ENCODE results near the gene ADAMTS9. TPM values are rescaled to one million over a fixed set of nuclear protein-coding genes. Genes with fewer than 3 reads are reported as not detected.

Gene ADAMTS9
- total and polyA plus RNA-seq, 11 donors: 11.3 to 74.4 (median 18.8) TPM

- H3K27ac ChIP-seq: no peak overlapping the region
- H3K4me3 ChIP-seq: no peak overlapping the region
- no peaks in the 10 kb centered on the region for H3K27me3 ChIP-seq
- 86 to 89% (median 87%) methylated on average over 3 of the region's 3 CpGs for WGBS, 4 donors
- intact Hi-C loops (cut with DNase I): no loop called here
- ATAC-seq (no peak), DNase-seq (no peak)
- peaks cover 0 to 5% (median 0%) of the 10 kb centered on the region in 12 donors for H3K9me3 ChIP-seq
- peaks cover 0 to 4% (median 0%) of the 10 kb centered on the region in 9 donors for H3K36me3 ChIP-seq
- no peaks in the 10 kb centered on the region for H3K4me1 ChIP-seq
- no peak for TF ChIP-seq CTCF (IDR thresholded peaks at IDR 0.05)
- TF ChIP-seq POLR2A (IDR thresholded peaks at IDR 0.05): no peak
These were observed 20.7 kb upstream of the ADAMTS9 start for GRCh38 chr3:64708456-64708855.

DNA sequence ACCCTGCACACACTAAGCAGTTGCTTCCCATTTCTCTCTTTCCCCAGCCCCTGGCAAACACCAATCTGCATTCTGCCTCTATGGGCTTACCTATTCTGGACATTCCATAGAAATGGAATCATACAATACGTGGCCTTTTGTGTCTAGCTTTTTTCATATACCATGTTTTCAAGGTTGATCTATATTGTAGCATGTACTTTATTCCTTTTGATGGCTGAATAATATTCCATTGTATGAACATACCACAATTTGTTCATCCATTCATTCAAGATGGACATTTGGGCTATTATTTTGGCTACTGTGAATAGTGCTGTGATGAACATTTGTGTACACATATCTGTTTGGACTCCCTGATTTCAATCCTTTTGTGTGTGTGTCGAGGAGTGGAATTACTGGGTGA, 18.1 kb upstream of the ADAMTS9 start:
- intact Hi-C loops (cut with DNase I): no loop called here
- no peaks in the 10 kb centered on the region for H3K27me3 ChIP-seq
- no peak for ATAC-seq
- TF ChIP-seq POLR2A (IDR thresholded peaks at IDR 0.05) (no peak), CTCF (IDR thresholded peaks at IDR 0.05) (no peak)
- peaks cover 0 to 7% (median 0%) of the 10 kb centered on the region in 12 donors for H3K4me1 ChIP-seq
- H3K27ac ChIP-seq: no peak overlapping the region
- H3K4me3 ChIP-seq: no peak overlapping the region
- H3K9me3 ChIP-seq: peaks cover 0 to 5% (median 0%) of the 10 kb centered on the region in 12 donors
- WGBS, 4 donors: 95 to 99% (median 97%) methylated on average over 2 of the region's 2 CpGs
- no peak for DNase-seq
- peaks cover 0 to 4% (median 0%) of the 10 kb centered on the region in 9 donors for H3K36me3 ChIP-seq

GRCh38 chr3:64696896-64697295, 9.1 kb upstream of the ADAMTS9 start:
- peak in 1 of 4 donors; percentile 35 for ATAC-seq
- H3K4me3 ChIP-seq: no peak overlapping the region
- H3K4me1 ChIP-seq: peaks cover 0 to 29% (median 11%) of the 10 kb centered on the region in 12 donors
- TF ChIP-seq POLR2A (IDR thresholded peaks at IDR 0.05) (no peak), CTCF (IDR thresholded peaks at IDR 0.05) (no peak)
- H3K36me3 ChIP-seq: no peaks in the 10 kb centered on the region
- intact Hi-C loops (cut with DNase I): no loop called here
- H3K27ac ChIP-seq: no peak overlapping the region
- DNase-seq: no peak
- WGBS, 4 donors: 39 to 56% (median 53%) methylated on average over 2 of the region's 2 CpGs
- H3K27me3 ChIP-seq: no peaks in the 10 kb centered on the region
- peaks cover 0 to 8% (median 0%) of the 10 kb centered on the region in 12 donors for H3K9me3 ChIP-seq

GRCh38 chr3:64694114-64694513, 6.3 kb upstream of the ADAMTS9 start:
- ATAC-seq (peak; percentile 29 to 71 (median 53)), DNase-seq (peak in 2 of 5 donors; percentile 27 to 42)
- Histone ChIP-seq H3K4me3 (no peak overlapping the region), H3K9me3 (peaks cover 0 to 4% (median 0%) of the 10 kb centered on the region in 12 donors), H3K36me3 (peaks cover 0 to 6% (median 0%) of the 10 kb centered on the region in 9 donors), H3K27ac (peak overlapping the region in 7 of 12 donors; percentile 1 to 58 (median 50)), H3K27me3 (no peaks in the 10 kb centered on the region), H3K4me1 (peaks cover 0 to 55% (median 21%) of the 10 kb centered on the region in 12 donors)
- TF ChIP-seq CTCF (IDR thresholded peaks at IDR 0.05): no peak
- TF ChIP-seq POLR2A (IDR thresholded peaks at IDR 0.05): no peak
- intact Hi-C loops (cut with DNase I): no loop called here
- 66 to 78% (median 69%) methylated on average over 2 of the region's 2 CpGs for WGBS, 4 donors

All from heart left ventricle (tissue), 16 donors.